ENCODE data around the gene AKAP6.

Gene AKAP6

DNA sequence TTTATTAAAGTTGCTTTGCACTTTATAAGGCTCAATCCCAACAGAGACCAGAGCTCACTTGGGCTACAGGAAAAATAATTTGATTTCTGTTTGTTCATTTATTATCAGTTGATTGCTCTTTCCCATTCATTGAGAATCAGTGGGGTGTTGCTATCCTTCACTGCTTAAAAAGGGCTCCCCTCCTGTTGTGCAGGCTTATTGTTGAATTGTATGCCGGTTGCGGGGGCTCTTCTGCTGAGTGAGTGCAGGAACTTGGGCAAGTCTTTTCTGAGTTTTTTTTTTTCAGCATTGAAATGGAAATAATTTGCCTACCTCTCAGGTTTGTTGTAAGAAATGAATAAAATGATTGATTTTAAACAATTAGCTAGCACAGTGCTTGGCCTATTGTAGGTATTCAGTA is 32.6 kb downstream of the AKAP6 start:
- Mint-ChIP-seq H3K27me3 (ENCODE audit: low read depth) (no peaks in the 10 kb centered on the region), H3K9me3 (no peaks in the 10 kb centered on the region), H3K27ac (no peak overlapping the region), H3K4me3 (no peak overlapping the region), H3K4me1 (peaks cover 16% of the 10 kb centered on the region), H3K36me3 (ENCODE audit: low read depth) (no peaks in the 10 kb centered on the region)
- TF ChIP-seq, protein P1, sequence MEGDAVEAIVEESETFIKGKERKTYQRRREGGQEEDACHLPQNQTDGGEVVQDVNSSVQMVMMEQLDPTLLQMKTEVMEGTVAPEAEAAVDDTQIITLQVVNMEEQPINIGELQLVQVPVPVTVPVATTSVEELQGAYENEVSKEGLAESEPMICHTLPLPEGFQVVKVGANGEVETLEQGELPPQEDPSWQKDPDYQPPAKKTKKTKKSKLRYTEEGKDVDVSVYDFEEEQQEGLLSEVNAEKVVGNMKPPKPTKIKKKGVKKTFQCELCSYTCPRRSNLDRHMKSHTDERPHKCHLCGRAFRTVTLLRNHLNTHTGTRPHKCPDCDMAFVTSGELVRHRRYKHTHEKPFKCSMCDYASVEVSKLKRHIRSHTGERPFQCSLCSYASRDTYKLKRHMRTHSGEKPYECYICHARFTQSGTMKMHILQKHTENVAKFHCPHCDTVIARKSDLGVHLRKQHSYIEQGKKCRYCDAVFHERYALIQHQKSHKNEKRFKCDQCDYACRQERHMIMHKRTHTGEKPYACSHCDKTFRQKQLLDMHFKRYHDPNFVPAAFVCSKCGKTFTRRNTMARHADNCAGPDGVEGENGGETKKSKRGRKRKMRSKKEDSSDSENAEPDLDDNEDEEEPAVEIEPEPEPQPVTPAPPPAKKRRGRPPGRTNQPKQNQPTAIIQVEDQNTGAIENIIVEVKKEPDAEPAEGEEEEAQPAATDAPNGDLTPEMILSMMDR (IDR thresholded peaks at IDR 0.05; ENCODE audit: unreplicated experiment in 3 of 3): no peak

DNA sequence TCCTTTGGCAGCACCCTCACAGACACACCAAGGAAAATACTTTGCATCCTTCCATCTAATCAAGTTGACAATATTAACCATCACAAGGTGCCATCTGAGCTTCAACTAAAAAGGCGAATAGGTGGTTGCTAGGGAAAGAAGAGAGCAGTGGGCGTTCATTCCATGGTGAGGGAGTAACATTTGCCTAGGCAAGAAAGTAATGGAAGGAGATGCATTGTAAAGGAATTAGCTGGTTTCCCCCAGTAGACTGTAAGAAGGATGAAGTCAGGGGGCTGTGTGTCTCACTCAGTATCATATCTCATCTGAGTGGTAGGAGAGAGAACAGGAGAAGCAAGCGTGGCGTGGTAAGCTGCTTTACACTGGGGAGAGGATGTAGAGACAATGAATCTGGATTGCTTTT is 34.7 kb downstream of the AKAP6 start:
- Mint-ChIP-seq H3K4me1 (peaks cover 30% of the 10 kb centered on the region), H3K36me3 (ENCODE audit: low read depth) (no peaks in the 10 kb centered on the region), H3K27ac (no peak overlapping the region), H3K27me3 (ENCODE audit: low read depth) (no peaks in the 10 kb centered on the region), H3K9me3 (no peaks in the 10 kb centered on the region), H3K4me3 (no peak overlapping the region)
- TF ChIP-seq, protein P1 (IDR thresholded peaks at IDR 0.05; ENCODE audit: unreplicated experiment in 3 of 3): no peak

DNA sequence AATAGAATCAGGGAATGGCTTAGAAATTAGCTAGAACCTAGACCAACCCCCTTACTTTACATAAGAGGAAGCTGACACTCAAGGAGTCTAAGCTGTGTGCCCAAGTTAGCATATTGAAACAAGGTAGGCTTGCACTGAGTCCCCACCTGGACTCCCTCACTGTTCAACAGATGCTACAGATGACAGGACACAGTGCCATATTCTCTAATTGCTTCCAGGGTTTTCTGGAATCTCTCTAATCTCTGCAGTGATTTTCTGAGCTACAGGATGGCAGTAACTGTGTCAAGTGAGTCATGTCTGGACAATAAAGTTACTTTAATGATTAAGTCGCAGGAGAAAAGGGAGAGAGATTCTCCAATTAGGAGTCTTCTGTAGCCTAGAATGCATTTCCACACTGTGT is 35.8 kb downstream of the AKAP6 start:
- Mint-ChIP-seq H3K27me3 (ENCODE audit: low read depth) (no peaks in the 10 kb centered on the region), H3K9me3 (no peaks in the 10 kb centered on the region), H3K4me1 (peaks cover 30% of the 10 kb centered on the region), H3K36me3 (ENCODE audit: low read depth) (no peaks in the 10 kb centered on the region), H3K27ac (no peak overlapping the region), H3K4me3 (no peak overlapping the region)
- TF ChIP-seq, protein P1 (IDR thresholded peaks at IDR 0.05; ENCODE audit: unreplicated experiment in 3 of 3): no peak

DNA sequence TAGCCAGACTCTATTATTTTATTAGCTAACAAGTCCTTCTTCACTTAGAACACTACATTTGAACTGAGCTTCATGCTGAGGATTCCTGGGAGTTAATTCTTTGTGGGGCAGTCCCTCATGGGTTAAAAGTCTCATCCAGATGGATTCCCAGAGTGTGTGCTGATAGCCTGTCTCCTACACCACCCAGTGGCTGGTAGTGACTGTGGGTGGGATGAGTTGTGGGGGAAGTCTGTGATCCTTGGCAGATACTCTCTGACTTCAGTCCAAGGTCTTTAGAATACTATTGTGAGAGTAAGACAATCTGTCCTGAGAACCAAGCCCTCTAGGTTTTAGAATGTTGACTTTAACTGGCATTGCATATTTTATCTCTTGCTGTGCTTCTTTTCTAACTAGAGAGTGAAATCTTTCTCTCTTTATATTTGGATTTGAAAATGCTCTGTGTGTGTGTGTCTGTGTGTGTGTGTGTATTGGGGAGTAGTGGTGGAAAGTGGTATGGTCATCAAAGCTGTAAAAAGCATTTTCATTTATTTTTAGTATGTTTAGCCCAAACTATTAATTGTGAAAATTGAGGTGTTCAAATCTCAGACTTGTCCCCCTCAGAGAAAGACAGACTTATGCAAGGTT is 37.3 kb downstream of the AKAP6 start:
- Mint-ChIP-seq H3K4me3 (peak overlapping the region in 2 of 3 experiments; percentile 9 to 37), H3K4me1 (peaks cover 25% of the 10 kb centered on the region), H3K27me3 (ENCODE audit: low read depth) (no peaks in the 10 kb centered on the region), H3K27ac (peak overlapping the region; percentile 22 to 91 (median 64)), H3K9me3 (no peaks in the 10 kb centered on the region), H3K36me3 (ENCODE audit: low read depth) (no peaks in the 10 kb centered on the region)
- TF ChIP-seq, protein P1 (IDR thresholded peaks at IDR 0.05; ENCODE audit: unreplicated experiment in 3 of 3): no peak

DNA sequence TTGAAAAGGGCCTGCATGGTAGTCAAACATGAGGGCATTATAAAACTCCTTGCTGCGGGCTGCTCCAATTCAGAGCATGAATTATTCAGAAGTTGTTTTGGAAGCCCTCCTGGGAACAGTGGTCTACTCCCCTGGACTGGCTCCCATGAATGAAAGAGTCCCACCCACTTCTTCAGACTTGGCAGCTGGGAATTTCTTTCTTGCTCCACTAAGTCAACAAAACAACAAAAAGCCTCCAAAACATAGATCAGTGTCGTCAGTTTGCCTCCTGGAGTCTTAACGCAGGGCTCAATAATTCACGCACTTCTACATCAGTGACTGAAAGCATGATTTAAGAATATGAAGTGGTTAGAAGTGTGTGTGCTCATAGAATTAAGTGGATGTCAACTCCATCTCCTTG is 37.9 kb downstream of the AKAP6 start:
- peak overlapping the region in 2 of 3 experiments; percentile 60 to 91 for H3K27ac Mint-ChIP-seq
- H3K4me3 Mint-ChIP-seq: peak overlapping the region in 1 of 3 experiments; percentile 1
- H3K9me3 Mint-ChIP-seq: no peaks in the 10 kb centered on the region
- TF ChIP-seq, protein P1 (IDR thresholded peaks at IDR 0.05; ENCODE audit: unreplicated experiment in 3 of 3): no peak
- no peaks in the 10 kb centered on the region for H3K36me3 Mint-ChIP-seq (ENCODE audit: low read depth)
- H3K27me3 Mint-ChIP-seq (ENCODE audit: low read depth): no peaks in the 10 kb centered on the region
- peaks cover 25% of the 10 kb centered on the region for H3K4me1 Mint-ChIP-seq

DNA sequence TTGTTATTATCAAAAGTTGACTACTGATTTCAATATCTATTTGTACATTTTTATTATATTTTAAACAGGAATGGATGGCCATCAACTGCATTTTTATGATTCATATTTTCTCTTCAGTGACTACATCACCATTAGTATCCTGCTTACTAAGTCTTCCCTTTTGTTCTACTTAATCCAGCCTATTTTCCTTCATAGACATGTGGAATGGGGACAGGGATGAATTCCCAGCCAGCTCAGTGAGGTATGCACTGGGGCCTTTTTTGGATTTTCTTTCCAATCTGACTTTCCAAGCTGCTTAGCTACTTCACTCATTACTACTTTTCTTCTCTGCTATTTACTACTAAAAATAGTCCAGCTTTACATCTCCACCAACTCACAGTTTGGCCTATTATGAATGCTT is 38.4 kb downstream of the AKAP6 start:
- H3K4me3 Mint-ChIP-seq: no peak overlapping the region
- H3K27ac Mint-ChIP-seq: peak overlapping the region in 1 of 3 experiments; percentile 91
- TF ChIP-seq, protein P1 (IDR thresholded peaks at IDR 0.05; ENCODE audit: unreplicated experiment in 3 of 3): no peak
- no peaks in the 10 kb centered on the region for H3K27me3 Mint-ChIP-seq (ENCODE audit: low read depth)
- H3K9me3 Mint-ChIP-seq: no peaks in the 10 kb centered on the region
- no peaks in the 10 kb centered on the region for H3K36me3 Mint-ChIP-seq (ENCODE audit: low read depth)
- peaks cover 25% of the 10 kb centered on the region for H3K4me1 Mint-ChIP-seq
